Peyer's patch (tissue), 4 donors: ENCODE results near the gene SYNPO.

Experiments
- POLR2A ChIP-seq, 2 donors: fragments of 450-650 bp; IDR thresholded peaks; one replicate each; pipeline ENCODE4 v1.5.1; 2017; ENCODE audit warnings: antibody characterized with exemption in 2 of 2, mild to moderate bottlenecking in 2 of 2, moderate library complexity in 2 of 2
- TF ChIP-seq, protein P1 (sequence below), 6 experiments: fragments of 450-650 bp in 4 of 6; fragments of 200-600 bp in 2 of 6; sonication (generic) in 1 of 6; IDR thresholded peaks; one replicate each; pipeline ENCODE4 v1.5.1; 2017 to 2019; ENCODE audit warnings: antibody characterized with exemption in 6 of 6, mild to moderate bottlenecking in 3 of 6, moderate library complexity in 1 of 6

DNA sequence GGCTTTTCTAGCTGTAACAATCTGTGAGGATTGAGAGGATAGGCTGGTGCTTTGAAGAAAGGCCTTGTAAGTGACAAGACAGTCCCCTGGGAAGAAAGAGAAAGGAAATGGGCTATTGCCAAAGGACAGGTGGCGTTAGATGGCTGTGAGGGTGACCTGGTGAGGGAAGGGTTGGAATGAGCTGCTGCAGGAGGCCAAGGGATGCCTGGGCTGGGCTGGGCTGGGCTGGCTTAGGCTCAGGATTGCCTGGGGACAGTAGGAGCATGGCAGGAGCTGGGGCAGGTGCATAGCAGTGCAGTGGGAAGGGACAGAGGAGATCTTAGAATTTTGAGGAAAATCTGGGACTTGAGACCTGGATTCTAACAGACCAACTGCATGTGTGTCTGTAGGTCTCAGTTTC lies 10.9 kb downstream of the SYNPO start:
- TF ChIP-seq, protein P1, sequence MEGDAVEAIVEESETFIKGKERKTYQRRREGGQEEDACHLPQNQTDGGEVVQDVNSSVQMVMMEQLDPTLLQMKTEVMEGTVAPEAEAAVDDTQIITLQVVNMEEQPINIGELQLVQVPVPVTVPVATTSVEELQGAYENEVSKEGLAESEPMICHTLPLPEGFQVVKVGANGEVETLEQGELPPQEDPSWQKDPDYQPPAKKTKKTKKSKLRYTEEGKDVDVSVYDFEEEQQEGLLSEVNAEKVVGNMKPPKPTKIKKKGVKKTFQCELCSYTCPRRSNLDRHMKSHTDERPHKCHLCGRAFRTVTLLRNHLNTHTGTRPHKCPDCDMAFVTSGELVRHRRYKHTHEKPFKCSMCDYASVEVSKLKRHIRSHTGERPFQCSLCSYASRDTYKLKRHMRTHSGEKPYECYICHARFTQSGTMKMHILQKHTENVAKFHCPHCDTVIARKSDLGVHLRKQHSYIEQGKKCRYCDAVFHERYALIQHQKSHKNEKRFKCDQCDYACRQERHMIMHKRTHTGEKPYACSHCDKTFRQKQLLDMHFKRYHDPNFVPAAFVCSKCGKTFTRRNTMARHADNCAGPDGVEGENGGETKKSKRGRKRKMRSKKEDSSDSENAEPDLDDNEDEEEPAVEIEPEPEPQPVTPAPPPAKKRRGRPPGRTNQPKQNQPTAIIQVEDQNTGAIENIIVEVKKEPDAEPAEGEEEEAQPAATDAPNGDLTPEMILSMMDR (IDR thresholded peaks at IDR 0.05) = no peak
- TF ChIP-seq POLR2A (IDR thresholded peaks at IDR 0.05) = no peak
